ENCODE data around the gene OTUD5. TPM values are rescaled to one million over a fixed set of nuclear protein-coding genes. Genes with fewer than 3 reads are reported as not detected.
A peak's percentile ranks its signal among the peaks of the same experiment; 100 is the strongest.
"Not testable (repeated sequence)": the region's sequence is repeated elsewhere in the genome, so short reads cannot be mapped to it uniquely, and the experiment has no call there.

Gene OTUD5, protein sequence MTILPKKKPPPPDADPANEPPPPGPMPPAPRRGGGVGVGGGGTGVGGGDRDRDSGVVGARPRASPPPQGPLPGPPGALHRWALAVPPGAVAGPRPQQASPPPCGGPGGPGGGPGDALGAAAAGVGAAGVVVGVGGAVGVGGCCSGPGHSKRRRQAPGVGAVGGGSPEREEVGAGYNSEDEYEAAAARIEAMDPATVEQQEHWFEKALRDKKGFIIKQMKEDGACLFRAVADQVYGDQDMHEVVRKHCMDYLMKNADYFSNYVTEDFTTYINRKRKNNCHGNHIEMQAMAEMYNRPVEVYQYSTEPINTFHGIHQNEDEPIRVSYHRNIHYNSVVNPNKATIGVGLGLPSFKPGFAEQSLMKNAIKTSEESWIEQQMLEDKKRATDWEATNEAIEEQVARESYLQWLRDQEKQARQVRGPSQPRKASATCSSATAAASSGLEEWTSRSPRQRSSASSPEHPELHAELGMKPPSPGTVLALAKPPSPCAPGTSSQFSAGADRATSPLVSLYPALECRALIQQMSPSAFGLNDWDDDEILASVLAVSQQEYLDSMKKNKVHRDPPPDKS
- 10 to 100 TPM; 60.6 to 66.9 (median 64.5) TPM for polyA plus RNA-seq (ENCODE audit: insufficient read length in 4 of 4)

DNA sequence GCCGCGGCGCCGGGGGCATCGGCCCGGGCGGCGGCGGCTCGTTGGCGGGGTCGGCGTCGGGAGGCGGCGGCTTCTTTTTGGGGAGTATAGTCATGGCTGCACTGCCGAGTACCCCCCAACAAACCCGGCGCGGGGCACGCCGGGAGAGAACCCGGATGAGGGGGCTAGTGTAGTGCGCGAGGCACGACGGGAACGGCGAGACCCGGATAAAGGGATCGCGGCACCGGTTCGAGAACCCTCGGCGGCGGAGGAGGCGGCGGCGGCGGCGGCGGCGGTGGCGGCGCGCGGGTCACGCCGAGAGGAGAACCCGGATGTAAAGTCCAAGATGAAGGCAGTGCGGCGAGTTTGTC is at the start of gene OTUD5:
Gene OTUD5, minus strand, starts transcription at position 131 of the 350 bp plus-strand sequence. Its CDS starts 37 bp downstream, at position 94.
- peak in 1 of 4 donors; percentile 24 for DNase-seq (ENCODE audit: low read depth in 4 of 4, low spot score in 3 of 4)

DNA sequence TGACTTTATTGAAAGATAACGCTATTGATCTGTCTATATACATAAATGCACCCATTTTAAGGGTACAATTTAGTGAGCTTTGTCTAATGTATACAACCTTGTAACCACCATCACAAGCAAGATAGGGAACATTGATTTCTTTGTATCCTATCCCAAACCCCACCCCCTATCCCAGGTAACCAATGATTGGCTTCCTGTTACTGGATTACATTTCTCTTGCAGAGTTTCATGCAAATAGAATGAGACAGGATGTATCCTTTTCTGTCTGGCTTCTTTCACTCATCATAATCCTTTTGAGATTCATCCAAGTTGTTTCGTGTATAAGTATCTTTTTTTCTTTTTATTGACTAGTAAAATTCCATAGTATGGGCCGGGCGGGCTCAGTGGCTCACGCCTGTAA is 46.3 kb upstream of the OTUD5 start:
- no peak for DNase-seq (ENCODE audit: low read depth in 4 of 4, low spot score in 3 of 4)

DNA sequence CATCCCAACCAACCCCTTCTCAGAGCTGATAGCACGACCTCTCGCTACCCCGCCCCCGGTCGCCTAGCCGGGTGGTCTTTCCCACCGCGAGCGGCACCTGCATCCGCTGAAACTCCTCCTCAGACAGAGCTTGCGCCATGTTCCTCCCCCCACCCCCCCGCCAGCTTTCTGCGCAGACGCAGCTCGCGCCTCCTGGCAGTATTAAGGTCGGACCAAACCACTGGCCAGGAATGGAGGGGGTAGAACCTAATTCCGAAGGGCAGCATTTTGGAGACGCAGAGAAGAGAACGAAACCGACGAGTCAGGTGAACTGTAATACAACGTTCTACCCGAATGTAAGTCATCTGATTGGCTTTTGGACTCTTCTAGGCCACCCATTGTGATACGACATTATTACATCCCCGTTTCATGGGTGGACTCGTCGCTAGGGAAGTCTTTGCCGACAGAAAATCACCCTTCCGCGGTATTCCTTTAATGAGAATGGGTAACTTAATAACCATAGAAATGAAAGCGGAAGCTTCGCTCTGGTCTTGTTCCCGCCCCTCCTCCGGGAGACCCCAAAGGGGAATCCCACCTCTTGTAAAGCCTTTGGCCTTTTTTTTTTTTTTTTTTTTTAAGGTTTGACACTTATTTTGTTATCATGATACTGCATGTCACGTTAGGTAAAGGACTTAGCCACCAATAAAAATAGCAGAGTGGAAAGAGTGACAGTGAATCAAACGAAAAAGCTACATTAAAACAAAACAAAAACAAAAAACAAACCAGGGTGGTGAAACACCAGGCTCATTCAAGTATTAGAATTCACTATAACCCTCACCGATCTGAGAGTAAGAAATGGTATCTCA is 44.9 kb upstream of the OTUD5 start, which contains the start of gene GRIPAP1:
Gene GRIPAP1, minus strand, starts transcription at position 174 of the 845 bp plus-strand sequence. Its CDS starts 35 bp downstream, at position 139.
- peak; percentile 74 to 79 (median 78) for DNase-seq (ENCODE audit: low read depth in 4 of 4, low spot score in 3 of 4)

DNA sequence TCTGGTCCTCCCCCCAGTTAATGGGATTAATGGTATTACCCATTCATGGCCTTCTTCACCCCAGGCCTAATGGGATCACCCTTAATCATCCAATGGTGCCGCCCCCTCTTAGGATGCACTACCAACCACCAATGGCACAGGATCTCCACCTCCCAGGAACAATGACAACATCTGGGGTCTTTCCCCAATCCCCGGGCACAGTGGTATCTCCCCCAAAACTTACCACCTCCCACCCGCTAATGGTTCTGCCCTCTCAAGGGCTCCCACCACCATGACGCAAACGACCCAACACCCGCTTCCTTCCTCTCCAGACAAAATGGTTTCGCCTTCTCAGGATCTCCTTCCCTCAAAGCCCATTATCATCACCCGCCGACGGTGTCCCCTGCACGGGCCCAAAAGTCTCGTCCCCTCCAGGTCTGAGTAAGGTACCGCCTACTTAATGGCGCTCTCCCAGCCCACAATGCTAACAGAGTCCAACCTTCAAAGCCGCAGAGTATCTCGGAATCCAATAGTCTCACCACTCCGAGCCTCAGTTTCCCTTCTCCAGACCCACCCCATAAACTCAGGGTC is 44.2 kb upstream of the OTUD5 start:
- DNase-seq (ENCODE audit: low read depth in 4 of 4, low spot score in 3 of 4), result peak in 1 of 4 donors; percentile 0

DNA sequence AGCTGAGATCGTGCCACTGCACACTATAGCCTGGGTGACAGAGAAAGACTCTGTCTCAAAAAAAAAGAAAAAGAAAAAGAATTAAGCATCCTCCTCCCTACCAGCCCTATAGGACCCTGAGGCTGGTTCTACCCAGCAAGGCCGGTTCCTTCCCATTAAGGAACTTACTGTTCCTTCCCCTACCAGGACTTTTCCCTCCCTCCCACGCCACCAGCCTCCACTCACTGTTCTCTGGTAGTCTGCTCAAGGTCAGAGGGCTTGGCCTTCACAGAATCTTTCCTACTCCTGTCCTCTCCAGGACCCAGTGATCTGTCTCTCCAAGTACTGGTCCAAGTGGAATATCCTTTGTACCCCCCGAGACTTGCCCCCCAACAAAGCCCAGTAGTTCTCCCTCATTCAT is 43.2 kb upstream of the OTUD5 start:
- DNase-seq (ENCODE audit: low read depth in 4 of 4, low spot score in 3 of 4), result no peak

DNA sequence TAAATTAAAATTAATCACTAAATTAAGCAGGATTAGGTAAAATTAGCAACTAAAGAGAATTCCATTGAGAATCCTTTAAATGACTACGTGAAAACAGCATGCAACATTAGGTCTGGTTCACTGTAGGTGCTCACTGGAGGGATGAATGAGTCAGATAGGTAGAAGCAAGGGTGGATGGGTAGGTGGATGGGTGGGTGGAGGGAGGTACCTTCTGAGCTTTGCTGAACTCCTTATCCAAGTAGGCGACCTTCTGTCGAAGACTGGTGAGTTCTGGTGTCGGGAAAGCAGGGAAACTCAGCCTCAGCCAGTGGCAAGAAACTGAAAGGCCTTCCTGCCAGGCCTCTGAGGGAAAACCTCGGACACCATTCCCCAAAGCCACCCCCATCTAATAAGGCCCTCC is 41.6 kb upstream of the OTUD5 start:
- DNase-seq (ENCODE audit: low read depth in 4 of 4, low spot score in 3 of 4), result no peak

DNA sequence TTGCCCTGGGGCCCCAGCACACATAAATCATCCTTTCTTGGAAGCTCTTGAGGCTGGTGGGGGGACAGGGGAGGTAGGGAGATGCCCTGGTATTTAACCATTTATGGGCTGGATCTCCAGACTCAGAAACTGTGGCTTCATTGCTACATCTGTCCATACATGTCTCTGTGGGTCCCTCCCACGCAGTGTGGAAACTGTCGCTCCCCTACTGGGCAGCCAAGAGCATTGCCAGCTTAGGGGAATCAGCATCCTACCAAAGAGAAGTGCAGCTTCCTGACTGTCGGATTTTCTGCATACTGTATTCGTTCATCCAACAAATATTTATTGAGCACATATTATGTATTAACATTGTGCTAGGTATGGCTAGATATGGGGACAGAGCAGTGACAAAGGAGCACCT is 41.0 kb upstream of the OTUD5 start:
- no peak for DNase-seq (ENCODE audit: low read depth in 4 of 4, low spot score in 3 of 4)

DNA sequence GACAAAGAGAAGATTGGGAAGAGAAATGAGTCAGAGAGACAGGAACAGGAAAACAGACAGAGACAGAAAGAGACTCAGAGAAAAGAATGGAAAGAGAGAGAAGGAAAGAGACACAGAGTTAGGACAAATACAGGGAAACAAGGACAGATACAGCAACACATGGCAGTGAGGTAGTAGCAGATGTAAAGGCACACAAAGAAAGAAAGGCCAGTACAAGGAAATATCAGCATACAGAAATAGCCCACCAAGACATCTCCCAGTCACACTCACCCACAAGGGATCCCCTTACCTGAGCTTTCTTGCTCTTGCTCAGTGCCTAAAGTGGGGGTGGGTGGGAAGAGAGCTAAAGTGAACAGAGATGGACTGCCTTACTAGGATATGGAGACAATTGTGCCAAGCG is 40.5 kb upstream of the OTUD5 start:
- DNase-seq (ENCODE audit: low read depth in 4 of 4, low spot score in 3 of 4), result no peak

DNA sequence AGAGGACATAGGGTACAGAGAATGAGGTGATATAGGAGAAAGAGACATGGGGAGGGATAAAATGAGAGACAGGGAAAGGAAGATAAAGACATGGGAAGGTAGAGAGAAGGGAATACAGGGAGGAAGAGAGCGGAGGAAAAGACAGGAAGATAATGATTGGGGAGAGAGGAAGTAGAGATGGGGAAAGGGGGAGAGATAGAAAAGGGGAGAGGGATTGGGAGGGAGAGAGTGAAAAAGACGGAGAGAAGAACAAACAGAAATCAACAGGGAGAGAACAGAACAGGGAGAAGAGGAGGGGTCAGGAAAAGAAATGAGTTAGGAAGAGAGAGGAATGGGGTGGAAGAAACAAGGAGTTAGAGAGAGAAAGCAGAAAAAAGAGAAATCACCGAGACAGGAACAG is 40.0 kb upstream of the OTUD5 start:
- DNase-seq (ENCODE audit: low read depth in 4 of 4, low spot score in 3 of 4), result no peak

DNA sequence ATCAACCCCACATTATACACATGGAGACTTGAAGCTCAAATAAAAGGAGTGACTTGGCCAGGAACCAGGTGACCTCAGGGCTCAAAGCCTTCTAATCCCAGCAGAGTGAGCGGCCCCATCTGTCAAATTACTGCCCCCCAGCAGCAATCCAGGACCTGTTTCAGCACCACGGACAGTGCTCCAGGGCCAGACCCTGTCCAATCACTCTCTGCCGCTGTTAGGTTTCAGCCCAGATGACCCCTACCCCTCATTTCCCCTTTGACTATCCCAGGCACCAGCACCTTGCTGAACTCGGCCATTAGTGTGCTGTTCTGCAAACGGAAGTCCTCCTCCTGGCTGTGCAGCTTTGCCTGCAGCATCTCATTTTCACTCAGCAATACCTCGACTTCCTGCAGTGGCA is 39.6 kb upstream of the OTUD5 start:
- DNase-seq (ENCODE audit: low read depth in 4 of 4, low spot score in 3 of 4), result no peak

DNA sequence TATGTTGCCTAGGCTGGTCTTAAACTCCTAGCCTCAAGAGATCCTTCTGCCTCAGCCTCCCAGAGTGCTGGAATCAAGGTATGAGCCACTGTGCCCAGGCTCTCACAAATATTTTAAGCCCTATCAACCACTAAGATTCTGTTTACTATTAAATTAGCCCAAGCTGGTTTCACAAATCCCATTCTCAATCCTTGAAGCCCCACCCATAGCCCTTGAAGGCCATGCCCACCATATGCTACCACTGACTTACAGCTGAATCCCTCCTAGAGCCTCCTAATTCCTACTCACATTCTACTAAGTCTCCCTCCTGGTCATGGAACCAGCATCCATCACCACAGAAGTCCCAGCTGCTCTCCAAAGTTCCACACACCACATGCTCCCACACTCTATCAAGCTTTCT is 34.9 kb upstream of the OTUD5 start:
- DNase-seq (ENCODE audit: low read depth in 4 of 4, low spot score in 3 of 4), result no peak

DNA sequence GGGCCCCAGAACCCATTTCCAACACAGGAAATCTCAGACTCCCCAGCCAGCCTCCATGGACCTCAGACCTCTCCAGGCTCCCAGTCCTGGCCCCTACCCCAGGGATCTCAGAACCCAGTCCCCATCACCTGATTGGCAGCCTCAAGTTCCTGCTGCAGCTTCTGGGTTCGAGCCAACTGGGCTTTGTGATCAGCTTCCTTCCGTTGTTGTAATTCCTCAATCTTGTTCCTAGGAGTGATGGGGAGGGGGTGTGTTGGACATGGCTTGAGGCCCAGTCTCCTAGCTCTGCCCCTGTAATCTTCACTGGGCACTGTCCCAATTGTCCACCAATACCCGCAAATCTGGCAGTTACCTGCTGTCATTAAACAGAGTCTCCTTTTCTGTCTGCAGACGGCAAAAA is 32.1 kb upstream of the OTUD5 start:
- no peak for DNase-seq (ENCODE audit: low read depth in 4 of 4, low spot score in 3 of 4)

DNA sequence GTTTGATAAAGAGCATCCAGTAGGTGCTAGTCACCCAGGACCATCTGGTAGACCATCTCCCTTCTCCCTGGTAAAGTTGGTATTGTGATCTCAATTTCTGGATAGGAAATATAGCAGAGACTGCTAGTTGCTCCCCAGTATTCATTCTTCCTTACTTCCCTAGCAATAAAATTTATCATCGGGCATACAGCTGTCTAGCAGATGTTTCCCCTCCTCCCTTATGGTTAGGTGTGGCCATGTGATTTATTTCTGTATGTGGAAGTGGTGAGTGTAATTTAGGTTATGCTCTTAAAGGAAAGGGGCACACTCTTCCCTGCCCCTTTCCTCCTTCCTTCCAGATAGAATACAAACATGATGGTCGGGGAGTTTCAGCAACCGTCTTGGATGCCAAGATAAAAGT is 26.5 kb upstream of the OTUD5 start:
- DNase-seq (ENCODE audit: low read depth in 4 of 4, low spot score in 3 of 4), result no peak

DNA sequence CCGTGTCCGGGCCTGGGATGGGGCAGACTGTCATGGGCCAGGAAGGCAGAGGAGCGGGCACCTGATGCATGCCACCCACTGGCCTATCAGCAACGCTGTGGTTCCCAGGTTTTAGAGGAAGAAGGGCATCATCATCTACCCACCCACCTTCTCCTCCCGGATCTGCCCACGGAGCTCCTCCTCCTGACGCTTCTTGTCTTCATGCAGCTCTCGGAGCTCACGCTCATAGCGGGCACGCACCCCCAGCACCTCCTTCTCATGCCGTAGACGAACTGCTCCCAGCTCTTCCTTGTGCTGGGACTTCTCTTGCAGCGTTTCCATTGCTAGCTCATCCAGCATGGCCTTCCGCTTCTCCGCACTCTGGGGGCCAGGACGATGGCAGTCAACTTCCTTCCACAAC is 25.7 kb upstream of the OTUD5 start:
- DNase-seq (ENCODE audit: low read depth in 4 of 4, low spot score in 3 of 4), result no peak

DNA sequence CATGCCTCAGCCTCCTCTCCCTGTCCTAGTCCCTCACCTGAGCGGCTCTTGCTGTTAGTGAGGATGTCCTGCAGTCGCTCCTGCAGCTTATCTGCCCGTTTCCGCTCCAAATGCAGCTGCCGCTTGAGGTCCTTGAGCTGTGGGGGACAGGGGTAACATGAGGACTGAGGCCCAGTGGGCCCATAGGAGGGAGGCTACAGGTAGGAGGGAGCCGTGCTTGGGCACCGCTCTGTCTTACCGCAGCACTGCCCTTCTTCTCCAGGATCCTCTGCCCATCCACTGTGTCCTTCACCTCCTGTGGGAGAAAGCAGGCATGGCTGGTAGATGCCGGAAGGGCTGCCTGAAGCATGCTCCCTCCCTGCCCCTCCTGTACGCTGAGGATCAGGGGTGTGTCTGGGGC is 23.8 kb upstream of the OTUD5 start:
- no peak for DNase-seq (ENCODE audit: low read depth in 4 of 4, low spot score in 3 of 4)

DNA sequence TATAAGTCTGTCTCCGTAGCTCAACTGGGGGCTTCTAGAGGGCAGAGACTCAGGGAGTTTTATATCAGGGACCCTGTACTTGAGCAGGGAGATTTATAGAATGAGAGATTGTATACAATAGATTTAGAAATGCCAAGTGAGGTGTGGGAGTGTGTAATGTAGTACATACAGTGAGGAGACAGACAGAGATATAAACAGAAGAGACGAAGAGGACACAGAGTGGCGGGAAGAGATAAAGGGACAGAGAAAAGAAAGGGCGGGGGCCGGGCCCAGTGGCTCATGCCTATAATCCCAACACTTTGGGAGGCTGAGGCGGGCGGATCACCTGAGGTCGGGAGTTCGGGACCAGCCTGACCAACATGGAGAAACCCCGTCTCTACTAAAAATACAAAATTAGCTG is 22.9 kb upstream of the OTUD5 start:
- not testable (repeated sequence) for DNase-seq (ENCODE audit: low read depth in 4 of 4, low spot score in 3 of 4)

DNA sequence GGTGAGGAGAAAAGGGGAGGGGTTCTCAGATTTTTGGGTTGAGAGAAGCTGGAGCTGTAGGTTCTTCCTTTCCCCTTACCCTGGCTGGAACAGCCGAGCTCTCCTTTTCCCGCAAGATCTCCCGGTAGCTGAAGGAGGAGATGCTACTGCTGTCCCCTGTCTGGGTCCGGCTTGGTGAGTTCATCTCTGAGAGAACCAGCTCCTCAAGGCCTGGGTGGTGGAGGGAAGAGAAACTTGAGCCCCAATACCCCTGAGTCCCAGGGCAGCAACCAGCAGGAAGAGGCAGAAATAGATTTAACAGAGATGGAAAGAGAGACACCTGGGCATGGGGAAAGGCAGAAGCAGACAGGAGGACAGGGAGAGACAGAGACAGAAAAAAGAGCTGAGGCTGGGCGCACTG is 20.8 kb upstream of the OTUD5 start:
- DNase-seq (ENCODE audit: low read depth in 4 of 4, low spot score in 3 of 4), result no peak

DNA sequence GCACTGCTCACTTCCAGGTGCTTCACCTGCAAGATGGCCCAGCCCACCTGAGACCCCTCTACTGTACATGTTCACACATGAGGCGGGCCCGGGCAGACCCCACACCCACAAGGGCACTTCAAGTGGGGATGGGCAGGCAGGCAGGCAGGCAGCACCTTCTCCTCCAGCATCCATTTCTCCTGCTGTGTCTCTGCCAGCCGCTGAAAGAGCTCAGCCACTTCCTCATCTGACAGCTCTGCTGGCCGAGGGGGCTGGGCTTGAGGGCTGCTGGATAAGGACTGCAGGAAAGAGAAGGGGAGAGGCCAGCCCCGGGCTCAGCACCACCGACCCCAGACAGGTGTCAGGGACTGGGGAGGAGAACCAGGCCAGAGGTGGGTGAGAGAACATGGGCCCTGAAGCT is 18.7 kb upstream of the OTUD5 start:
- no peak for DNase-seq (ENCODE audit: low read depth in 4 of 4, low spot score in 3 of 4)

DNA sequence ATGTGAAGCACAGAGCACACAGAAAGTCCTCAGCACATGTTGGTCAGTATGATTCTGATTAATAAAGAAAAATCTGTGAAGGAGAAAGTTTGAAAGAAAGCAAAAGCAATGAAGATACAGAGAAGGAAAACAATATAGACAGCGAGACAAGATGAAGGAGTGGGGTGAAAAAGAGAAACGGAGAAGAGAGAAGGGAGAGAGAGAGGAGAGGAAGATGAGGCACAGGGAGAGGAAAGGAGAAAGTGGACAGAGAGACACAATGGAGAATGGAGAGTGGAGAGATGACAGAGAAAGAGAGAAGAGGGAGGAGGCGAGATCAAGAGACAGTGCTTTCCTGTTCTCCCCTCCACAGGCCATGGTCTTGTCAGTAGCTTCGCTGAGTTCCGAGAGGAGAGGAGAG is 18.1 kb upstream of the OTUD5 start:
- DNase-seq (ENCODE audit: low read depth in 4 of 4, low spot score in 3 of 4), result no peak

DNA sequence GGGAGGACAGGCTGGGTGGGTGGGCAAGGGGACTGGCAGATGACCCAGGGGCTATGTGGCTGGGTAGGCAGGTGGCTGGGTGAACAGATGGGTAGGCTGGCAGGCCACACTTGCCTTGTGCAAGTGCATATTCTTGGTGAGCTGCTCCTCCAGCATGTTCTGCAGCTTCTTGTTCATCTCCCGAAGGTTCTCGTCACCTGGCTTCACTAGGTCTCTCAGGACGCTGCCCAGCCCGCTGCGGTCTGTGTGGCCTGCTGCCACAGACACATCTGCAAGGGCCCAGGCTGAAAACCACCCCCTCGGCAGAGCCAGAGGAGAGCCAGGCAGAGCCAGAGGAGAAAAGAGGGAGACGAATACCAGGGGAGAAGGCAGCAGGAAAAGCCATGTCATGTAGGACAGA is 17.6 kb upstream of the OTUD5 start:
- DNase-seq (ENCODE audit: low read depth in 4 of 4, low spot score in 3 of 4), result no peak

DNA sequence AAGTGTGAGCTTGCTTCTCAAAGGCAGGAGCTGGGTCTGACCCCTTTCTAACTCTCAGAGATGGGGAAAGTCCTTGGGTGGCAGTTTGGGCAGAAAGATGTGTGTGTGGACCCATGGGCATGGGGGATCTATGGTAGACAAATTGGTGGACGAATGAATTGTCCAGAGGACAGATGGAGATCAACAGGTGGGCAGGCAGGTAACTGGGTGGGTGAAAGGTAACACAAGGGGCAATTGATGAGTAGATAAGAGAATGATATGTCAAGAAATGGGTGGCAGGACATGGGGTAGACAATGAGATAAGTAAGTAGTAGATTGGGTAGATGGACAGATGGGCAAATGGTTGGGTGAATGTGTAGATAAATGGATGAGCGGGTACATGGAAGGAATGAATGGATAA is 17.2 kb upstream of the OTUD5 start:
- DNase-seq (ENCODE audit: low read depth in 4 of 4, low spot score in 3 of 4), result no peak

Data from right renal pelvis (tissue), 4 donors.